ENCODE measurements around the gene PHLDB1. TPM values are rescaled to one million over a fixed set of nuclear protein-coding genes. Genes with fewer than 3 reads are reported as not detected.
"Not testable (repeated sequence)": the region's sequence is repeated elsewhere in the genome, so short reads cannot be mapped to it uniquely, and the experiment has no call there.

The PHLDB1 gene
- total RNA-seq, 1 donor from 2014 or later: 65.8 TPM

- DNase-seq: no peak
These were observed 52.7 kb downstream of the PHLDB1 start for GRCh38 chr11:118659953-118660680.

- no peak for DNase-seq
These were observed 53.4 kb downstream of the PHLDB1 start for GRCh38 chr11:118660681-118661424.

DNA sequence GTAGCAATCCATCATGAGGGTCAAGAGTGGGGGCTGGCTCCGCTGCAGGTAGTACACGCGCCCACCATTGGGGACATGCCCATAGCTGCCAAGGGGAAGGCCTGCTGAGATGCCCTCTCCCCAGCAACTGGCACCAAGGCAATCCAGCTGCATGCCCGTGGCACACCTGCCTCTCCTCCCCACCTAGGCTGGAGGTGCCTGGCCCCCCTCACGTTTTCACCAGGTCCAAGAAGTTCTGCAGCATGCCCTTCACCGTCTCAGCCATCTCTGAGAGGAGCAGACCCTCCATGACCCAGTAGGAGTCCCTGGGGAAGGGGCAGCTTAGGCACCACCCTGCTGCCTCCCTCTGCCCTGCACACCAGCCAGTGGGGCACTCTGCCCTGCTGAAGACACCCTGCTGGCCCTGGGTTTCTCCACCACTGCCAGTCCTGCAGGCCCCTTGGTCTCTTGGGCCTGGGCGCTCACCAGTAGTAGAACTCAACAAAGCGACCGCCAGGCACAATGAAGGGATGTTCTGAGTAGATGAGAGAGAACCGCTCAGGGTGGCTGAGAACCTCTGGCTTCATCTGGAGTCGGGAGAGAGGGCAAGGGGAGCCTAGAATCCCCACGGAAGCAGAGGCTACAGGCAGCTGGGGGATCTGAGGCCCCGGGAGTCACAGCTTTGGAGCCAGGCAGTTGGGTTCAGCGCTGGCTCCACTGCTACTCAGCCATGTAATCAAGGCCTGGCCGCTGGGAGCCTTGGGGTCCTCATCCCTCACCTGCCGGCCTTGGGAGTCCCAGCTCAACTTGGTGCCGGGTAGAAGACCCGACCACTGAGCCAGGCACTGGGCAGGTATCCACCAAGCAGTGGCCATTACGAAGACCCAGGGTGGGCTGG is 54.2 kb downstream of the PHLDB1 start:
- no peak for DNase-seq

DNA sequence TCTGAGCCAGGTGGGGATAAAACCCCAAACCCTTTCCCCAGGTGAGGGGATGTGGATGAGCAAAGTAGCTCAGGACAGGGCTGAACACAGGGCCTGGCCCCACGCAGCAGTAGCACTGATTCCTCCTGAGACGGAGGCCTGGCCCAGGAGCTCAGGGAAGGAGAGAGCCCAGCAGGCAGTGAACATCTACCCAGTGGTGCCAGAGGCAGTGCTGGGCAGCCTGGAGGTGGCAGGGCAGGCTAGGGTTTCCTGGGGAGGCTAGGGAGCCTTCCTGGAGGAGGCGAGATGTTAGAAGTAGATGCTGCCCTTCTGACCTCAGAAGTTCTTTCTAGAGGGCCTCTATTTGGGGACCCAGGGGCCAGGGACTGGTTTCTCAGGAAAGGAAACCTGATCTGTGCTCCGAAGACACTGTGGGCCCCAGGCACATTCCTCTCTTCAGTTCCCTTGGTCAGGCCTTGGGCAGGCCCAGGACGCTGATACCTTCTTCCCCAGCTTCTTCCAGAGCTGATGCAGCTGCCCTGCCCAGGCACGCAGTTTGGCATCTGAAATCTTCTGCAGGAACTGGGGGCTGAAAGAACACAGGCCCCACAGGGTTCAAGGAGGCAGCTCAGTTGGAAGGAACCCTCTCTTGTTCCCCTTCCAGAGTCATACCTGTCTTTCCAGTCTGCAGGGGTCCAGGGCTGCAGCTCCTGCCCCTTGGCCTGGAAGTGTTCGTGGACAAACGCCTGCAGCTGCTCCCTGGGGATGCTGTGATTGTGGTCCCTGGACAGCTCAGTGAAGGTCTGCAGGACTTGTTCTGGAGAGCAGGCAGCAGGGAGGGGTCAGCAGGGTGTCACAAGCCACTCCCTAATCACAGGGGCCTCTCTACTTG is 55.2 kb downstream of the PHLDB1 start:
- DNase-seq: no peak

DNA sequence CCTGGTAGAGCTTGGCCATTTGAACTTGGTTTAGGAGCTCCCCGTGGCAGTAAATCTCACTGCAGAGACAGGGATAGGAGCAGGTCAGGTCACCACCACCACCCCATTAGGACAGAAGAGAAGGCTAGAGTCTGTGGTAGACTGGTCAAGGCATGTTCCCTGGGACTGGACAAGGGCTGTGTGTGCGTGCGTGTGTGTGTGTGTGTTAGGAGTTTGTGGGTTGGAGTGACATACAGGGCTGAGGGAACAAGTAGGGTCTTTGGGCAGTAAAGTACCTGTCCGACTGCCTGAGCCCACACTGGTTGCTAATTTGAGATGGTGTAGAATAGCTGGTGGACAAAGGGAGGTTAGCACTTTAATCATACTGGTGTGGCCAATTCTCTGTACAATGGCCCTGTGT is 56.0 kb downstream of the PHLDB1 start:
- DNase-seq: no peak

- no peak for DNase-seq
These were observed 56.5 kb downstream of the PHLDB1 start for GRCh38 chr11:118663902-118664301.

GRCh38 chr11:118666371-118666770 is 59.0 kb downstream of the PHLDB1 start:
- DNase-seq: no peak

DNA sequence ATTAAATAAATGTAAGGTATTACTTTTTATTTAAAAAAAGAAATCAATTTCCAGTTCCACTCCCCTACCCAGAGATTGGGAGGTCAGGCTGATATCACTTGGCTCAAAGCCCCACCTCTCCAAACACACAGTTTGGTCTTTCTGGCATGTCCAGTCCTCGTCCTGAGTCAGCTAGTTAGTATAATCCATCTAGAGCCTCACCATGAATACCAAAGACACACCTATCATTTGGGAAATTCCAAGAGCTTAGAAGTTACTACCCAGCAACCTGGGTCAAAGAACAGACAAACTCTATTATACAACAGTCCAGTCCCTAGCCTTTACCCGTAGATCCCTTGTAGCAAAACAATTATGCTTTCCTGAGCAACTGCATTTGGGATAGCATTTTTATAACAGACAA is 62.6 kb downstream of the PHLDB1 start:
- no peak for DNase-seq

DNA sequence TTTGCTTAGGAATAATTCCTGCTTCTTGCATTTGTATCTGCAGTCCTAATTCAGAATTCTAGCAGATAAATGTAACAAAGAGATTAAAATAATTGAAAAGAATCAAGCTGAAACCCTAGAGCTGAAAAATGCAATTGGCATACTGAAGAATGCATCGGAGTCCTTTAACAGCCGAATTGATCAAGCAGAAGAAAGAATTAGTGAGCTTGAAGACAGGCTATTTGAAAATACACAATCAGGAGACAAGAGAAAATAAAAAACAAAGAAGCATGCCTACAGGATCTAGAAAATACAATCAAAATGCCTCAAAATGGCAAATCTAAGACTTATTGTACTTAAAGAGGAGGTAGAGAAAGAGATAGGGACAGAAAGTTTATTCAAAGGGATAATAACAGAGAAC is 63.8 kb downstream of the PHLDB1 start:
- no peak for DNase-seq

DNA sequence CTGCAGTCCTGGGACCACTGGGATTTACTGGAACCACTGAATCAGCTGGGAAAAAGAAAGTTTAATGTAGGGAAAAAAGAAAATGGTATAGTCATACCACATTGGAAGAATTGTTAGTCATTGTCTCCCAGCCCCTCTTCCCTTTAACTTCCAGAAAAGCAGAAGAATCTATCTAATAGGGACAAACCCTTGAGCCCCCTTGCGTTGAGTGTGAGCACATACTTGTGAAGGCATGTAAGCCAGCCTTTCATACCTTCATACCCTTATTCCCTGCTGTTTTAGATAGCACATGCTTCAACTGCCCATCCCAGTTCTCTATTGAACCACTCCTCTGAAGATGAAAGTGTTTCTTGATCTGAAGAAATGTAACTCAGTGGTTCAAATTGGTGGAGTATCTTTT is 65.4 kb downstream of the PHLDB1 start:
- no peak for DNase-seq

- DNase-seq: no peak
These were observed 66.1 kb downstream of the PHLDB1 start for GRCh38 chr11:118673361-118674081.

- DNase-seq: no peak
These were observed 66.6 kb downstream of the PHLDB1 start for GRCh38 chr11:118674082-118674435.

- no peak for DNase-seq
These were observed 70.6 kb downstream of the PHLDB1 start for GRCh38 chr11:118677977-118678376.

DNA sequence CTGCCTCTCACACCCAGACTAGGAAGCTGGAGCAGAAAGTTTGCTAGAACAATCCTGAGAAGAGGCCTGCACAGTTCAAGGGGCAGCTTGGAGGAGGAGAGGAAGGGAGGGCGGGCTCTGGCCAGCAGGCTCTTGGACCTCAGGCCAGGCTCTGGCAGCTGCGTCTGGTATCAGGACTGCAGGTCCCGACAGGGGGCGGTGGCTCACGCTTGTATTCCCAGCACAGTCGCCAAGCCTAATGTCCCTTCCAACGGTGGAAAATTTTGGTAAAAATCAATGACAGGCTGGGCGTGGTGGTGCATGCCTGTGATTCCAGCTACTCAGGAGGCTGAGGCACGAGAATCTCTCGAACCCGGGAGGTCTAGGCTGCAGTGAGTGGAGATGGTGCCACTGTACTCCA is 71.5 kb downstream of the PHLDB1 start:
- DNase-seq: not testable (repeated sequence)

GRCh38 chr11:118679483-118679882 is 72.1 kb downstream of the PHLDB1 start, which contains the start of gene TREH:
TSS of gene TREH (minus strand) at chr11:118679650. CDS start at chr11:118679627, 23 bp downstream.
- no peak for DNase-seq

DNA sequence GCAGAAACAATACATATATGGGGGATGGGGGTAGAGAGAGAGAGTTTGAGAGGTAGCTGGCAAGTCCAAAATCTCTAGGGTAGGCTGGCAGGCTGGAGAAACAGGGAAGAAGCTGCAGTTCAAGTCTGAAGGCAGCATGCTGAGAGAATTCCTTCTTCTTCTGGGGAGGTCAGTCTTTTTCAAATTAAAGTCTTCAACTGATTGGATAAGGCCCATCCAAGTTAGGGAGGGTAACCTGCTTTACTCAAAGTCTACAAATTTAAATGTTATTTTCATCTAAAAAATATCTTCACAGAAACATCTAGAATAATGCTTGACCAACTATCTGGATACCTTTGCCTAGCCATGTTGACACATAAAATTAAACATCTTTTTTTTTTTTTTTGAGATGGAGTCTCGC is 75.0 kb downstream of the PHLDB1 start:
- no peak for DNase-seq

- DNase-seq: not testable (repeated sequence)
These were observed 75.5 kb downstream of the PHLDB1 start for GRCh38 chr11:118682939-118683338.

DNA sequence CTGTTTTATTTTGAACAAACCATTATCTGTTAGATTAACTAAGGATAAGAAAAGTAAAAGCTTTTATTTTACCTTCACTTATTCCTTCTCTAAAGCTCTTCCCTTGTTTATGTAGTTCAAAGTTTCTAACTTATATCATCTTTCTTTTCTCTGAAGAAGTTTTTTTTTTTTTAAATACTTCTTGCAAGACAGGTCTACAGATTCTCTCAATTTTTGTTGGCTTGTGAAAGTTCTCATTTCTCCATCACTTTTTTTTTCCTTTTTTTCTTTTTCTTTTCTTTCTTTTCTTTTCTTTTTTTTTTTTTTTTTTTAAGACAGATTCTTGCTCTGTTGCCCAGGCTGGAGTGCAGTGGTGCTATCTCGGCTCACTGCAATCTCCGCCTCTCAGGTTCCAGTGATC is 76.8 kb downstream of the PHLDB1 start:
- no peak for DNase-seq

GRCh38 chr11:118687906-118688305 is 80.5 kb downstream of the PHLDB1 start:
- DNase-seq: no peak

- not testable (repeated sequence) for DNase-seq
These were observed 80.9 kb downstream of the PHLDB1 start for GRCh38 chr11:118688339-118688738.

- no peak for DNase-seq
These were observed 81.6 kb downstream of the PHLDB1 start for GRCh38 chr11:118688851-118689502.
